IMR-90 (cell line): ENCODE data around the gene ATM. TPM values are rescaled to one million over a fixed set of nuclear protein-coding genes. Genes with fewer than 3 reads are reported as not detected.

ENCODE experiments used
- ATAC-seq: fragments of 200-7000 bp; cut with Tn5 transposase; 2 replicates; pipeline ENCODE4 v1.9.1; 2020; ENCODE audit warnings: low read depth, mild to moderate bottlenecking, moderate library complexity
- BruUV-seq: library from RNA; stranded (reverse); fragments of 400-500 nt; replicated peaks from 2 replicates; lab custom pipeline; 2021; lab: Mats Ljungman, UMichigan
- CTCF ChIA-PET: fragments of 300-600 bp; formaldehyde crosslinking; extraction: SDS; loops from one replicate; lab custom pipeline; 2021; ENCODE audit warnings: antibody characterized with exemption; lab: Yijun Ruan, JAX
- POLR2A ChIA-PET: fragments of 300-600 bp; sonication (Branson Sonifier 250); formaldehyde crosslinking; loops from one replicate; lab custom pipeline; 2022; ENCODE audit warnings: antibody characterized with exemption; ENCODE audit not compliant: unreplicated experiment; lab: Charles Lee
- DNase-seq: peaks from one replicate; pipeline ENCODE4 v3.0.0; 2013
- H2AFZ ChIP-seq: replicated peaks from 2 replicates; pipeline ENCODE3; 2013; ENCODE audit warnings: low read length, mild to moderate bottlenecking; ENCODE audit not compliant: poor library complexity
- H2AK5ac ChIP-seq: 2 replicates; pipeline ENCODE4 v1.6.1; 2013; ENCODE audit warnings: low read depth, low read length, inconsistent platforms
- H2AK9ac ChIP-seq: replicated peaks from 2 replicates; pipeline ENCODE3; 2013; ENCODE audit warnings: mild to moderate bottlenecking, low read depth, low read length, moderate library complexity; ENCODE audit not compliant: poor library complexity
- H2BK120ac ChIP-seq: 2 replicates; pipeline ENCODE4 v1.6.1; 2013; ENCODE audit warnings: low read depth, low read length, inconsistent platforms
- H2BK15ac ChIP-seq: 3 replicates; pipeline ENCODE4 v1.6.1; 2013; ENCODE audit warnings: low read depth, low read length, inconsistent platforms
- H2BK20ac ChIP-seq: 2 replicates; pipeline ENCODE4 v1.6.1; 2013; ENCODE audit warnings: low read depth, mild to moderate bottlenecking, inconsistent platforms, low read length, moderate library complexity
- H2BK5ac ChIP-seq: 2 replicates; pipeline ENCODE4 v1.6.1; 2013; ENCODE audit warnings: mild to moderate bottlenecking, low read depth, low read length, inconsistent platforms; ENCODE audit not compliant: poor library complexity, severe bottlenecking
- H3K14ac ChIP-seq: replicated peaks from 2 replicates; pipeline ENCODE4 v1.6.1; 2013; ENCODE audit warnings: low read depth, low read length, inconsistent platforms
- H3K18ac ChIP-seq: 2 replicates; pipeline ENCODE4 v1.6.1; 2013; ENCODE audit warnings: low read depth, low read length, control low read depth
- H3K23ac ChIP-seq: 2 replicates; pipeline ENCODE4 v1.6.1; 2013; ENCODE audit warnings: low read depth, low read length, inconsistent platforms
- H3K27ac ChIP-seq: 2 replicates; pipeline ENCODE4 v1.5.1; 2013; ENCODE audit warnings: mild to moderate bottlenecking, control low read depth, low read length; ENCODE audit not compliant: insufficient read depth
- H3K27me3 ChIP-seq: 2 replicates; pipeline ENCODE4 v1.6.1; 2013; ENCODE audit warnings: low read length; ENCODE audit not compliant: control insufficient read depth, insufficient read depth
- H3K36me3 ChIP-seq: 2 replicates; pipeline ENCODE4 v1.6.1; 2013; ENCODE audit warnings: low read length, mixed read lengths; ENCODE audit not compliant: control insufficient read depth, insufficient read depth
- H3K4ac ChIP-seq: 2 replicates; pipeline ENCODE4 v1.6.1; 2013; ENCODE audit warnings: low read depth, low read length, inconsistent platforms
- H3K4me1 ChIP-seq: 2 replicates; pipeline ENCODE4 v1.6.1; 2013; ENCODE audit warnings: low read length, mixed read lengths; ENCODE audit not compliant: control insufficient read depth, insufficient read depth
- H3K4me2 ChIP-seq: 2 replicates; pipeline ENCODE4 v1.6.1; 2013; ENCODE audit warnings: low read depth, mild to moderate bottlenecking, control low read depth, low read length, moderate library complexity
- H3K4me3 ChIP-seq: 2 replicates; pipeline ENCODE4 v1.5.1; 2013; ENCODE audit warnings: low read depth, mild to moderate bottlenecking, control low read depth, low read length, moderate library complexity; ENCODE audit not compliant: insufficient read depth
- H3K56ac ChIP-seq: 2 replicates; pipeline ENCODE4 v1.6.1; 2013; ENCODE audit warnings: low read length, inconsistent platforms; ENCODE audit not compliant: insufficient read depth; ENCODE audit errors: extremely low read depth
- H3K79me1 ChIP-seq, 2 experiments: 2 replicates each; pipeline ENCODE4 v1.6.1; 2013; ENCODE audit warnings: low read length in 2 of 2, inconsistent platforms in 1 of 2, low read depth in 1 of 2
- H3K9ac ChIP-seq: 2 replicates; pipeline ENCODE4 v1.6.1; 2013; ENCODE audit warnings: low read depth, low read length, control low read depth
- H3K9me1 ChIP-seq: 2 replicates; pipeline ENCODE4 v1.6.1; 2013; ENCODE audit warnings: low read length, inconsistent platforms; ENCODE audit not compliant: insufficient read depth
- H3K9me3 ChIP-seq: 2 replicates; pipeline ENCODE4 v1.6.1; 2013; ENCODE audit warnings: low read length; ENCODE audit not compliant: control insufficient read depth, insufficient read depth
- H4K20me1 ChIP-seq: 2 replicates; pipeline ENCODE4 v1.6.1; 2013; ENCODE audit warnings: low read length, inconsistent platforms; ENCODE audit not compliant: insufficient read depth
- H4K5ac ChIP-seq: 2 replicates; pipeline ENCODE4 v1.6.1; 2013; ENCODE audit warnings: mild to moderate bottlenecking, low read depth, low read length, control low read depth
- H4K8ac ChIP-seq, 2 experiments: 2 replicates each; pipeline ENCODE4 v1.6.1; 2013; ENCODE audit warnings: low read depth in 2 of 2, low read length in 2 of 2, control low read depth in 1 of 2, inconsistent platforms in 1 of 2
- H4K91ac ChIP-seq: 2 replicates; pipeline ENCODE4 v1.6.1; 2013; ENCODE audit warnings: low read depth, low read length, inconsistent platforms; ENCODE audit not compliant: insufficient read depth
- BHLHE40 ChIP-seq: fragments of 150-350 bp; IDR thresholded peaks from 2 replicates; pipeline ENCODE4 v1.6.1; 2016; ENCODE audit warnings: mild to moderate bottlenecking, low read depth, low read length
- CEBPB ChIP-seq: IDR thresholded peaks from 2 replicates; pipeline ENCODE4 v1.6.1; 2012; ENCODE audit warnings: low read depth, low read length, improper control_type of control experiment
- CTCF ChIP-seq: conservative IDR thresholded peaks from 2 replicates; pipeline ENCODE4 v1.5.1; 2012; ENCODE audit warnings: mild to moderate bottlenecking, low read depth, low read length, improper control_type of control experiment
- ELK1 ChIP-seq: fragments of 150-350 bp; IDR thresholded peaks from 2 replicates; pipeline ENCODE4 v1.6.1; 2016; ENCODE audit warnings: low read depth, mild to moderate bottlenecking, low read length, moderate library complexity, borderline replicate concordance
- MAZ ChIP-seq: IDR thresholded peaks from 2 replicates; pipeline ENCODE4 v1.6.1; 2012; ENCODE audit warnings: low read depth, mild to moderate bottlenecking, low read length, improper control_type of control experiment, moderate library complexity, borderline replicate concordance
- NFE2L2 ChIP-seq: fragments of 150-350 bp; IDR thresholded peaks from 2 replicates; pipeline ENCODE4 v1.6.1; 2016; ENCODE audit warnings: low read depth, mild to moderate bottlenecking, low read length
- POLR2A ChIP-seq: IDR thresholded peaks from 2 replicates; pipeline ENCODE4 v1.6.1; 2012; ENCODE audit warnings: mild to moderate bottlenecking, low read depth, low read length
- RFX5 ChIP-seq: IDR thresholded peaks from 2 replicates; pipeline ENCODE4 v1.8.0; 2012; ENCODE audit warnings: low read depth, mild to moderate bottlenecking, low read length, moderate library complexity
- SMC3 ChIP-seq: fragments of 150-350 bp; IDR thresholded peaks from 2 replicates; pipeline ENCODE4 v1.6.1; 2016; ENCODE audit warnings: low read depth, mild to moderate bottlenecking, antibody characterized with exemption, low read length, moderate library complexity
- USF2 ChIP-seq: fragments of 150-350 bp; IDR thresholded peaks from 2 replicates; pipeline ENCODE4 v1.6.1; 2017; ENCODE audit warnings: mild to moderate bottlenecking, antibody characterized with exemption, low read length, low read depth
- WGBS, 2 experiments: methylation state at CpG; one replicate each; pipeline versions ENCODE4 v1.1.5 to v1.1.7; 2013; ENCODE audit warnings: missing lambda C conversion rate in 2 of 2; ENCODE audit not compliant: insufficient read length in 1 of 2; ENCODE audit errors: extremely low coverage in 2 of 2; 5-methylcytosine and 5-hydroxymethylcytosine counted together
- dilution Hi-C: fragments of 300-500 bp; cut with HindIII; formaldehyde crosslinking; loops from one replicate; pipeline ENCODE4 v1.14.3; 2018; ENCODE audit warnings: low sequenced_read_pairs; ENCODE audit not compliant: unreplicated experiment
- in situ Hi-C: fragments of 300-500 bp; cut with MboI; formaldehyde crosslinking; loops from 3 replicates; pipeline ENCODE4 v1.14.3; 2019; ENCODE audit warnings: low sequenced_read_pairs, inconsistent platforms, mixed read lengths
- intact Hi-C: fragments of 100-400 bp; cut with micrococcal nuclease; formaldehyde crosslinking; loops from 2 replicates; pipeline ENCODE4 v1.10.0; 2022
- polyA plus RNA-seq, 3 experiments: library from polyadenylated mRNA; depleted of rRNA; stranded (reverse); fragments of >200 nt; gene quantifications; 2 replicates each; pipeline ENCODE4 v1.2.3, GENCODE V29; 2012; ENCODE audit warnings: low replicate concordance in 1 of 3
- total RNA-seq: library from RNA; depleted of rRNA; stranded (reverse); fragments of >200 nt; gene quantifications from 2 replicates; pipeline ENCODE4 v1.2.3, GENCODE V29; 2012

ATM gene
- total and polyA plus RNA-seq, 2 of the 4 experiments (the other 2 are of a cell fraction): 18.1 to 30.6 TPM

GRCh38 chr11:108206969-108207682 lies 15.7 kb upstream of the ATM start:
- TF ChIP-seq POLR2A (no peak), MAZ (no peak), BHLHE40 (no peak), RFX5 (no peak), USF2 (no peak), CEBPB (no peak), ELK1 (no peak), NFE2L2 (no peak), SMC3 (no peak), CTCF (no peak)
- H3K23ac ChIP-seq: no peak overlapping the region
- H3K4me3 ChIP-seq: no peak overlapping the region
- no peak overlapping the region for H4K5ac ChIP-seq
- H2AK5ac ChIP-seq: no peak overlapping the region
- ChIA-PET CTCF (no interaction called here), POLR2A (no interaction called here)
- H3K4me1 ChIP-seq: no peaks in the 10 kb centered on the region
- no peak for ATAC-seq
- peaks cover 39% of the 10 kb centered on the region for H3K36me3 ChIP-seq
- DNase-seq: no peak
- H3K56ac ChIP-seq: no peak overlapping the region
- dilution Hi-C loops (no loop called here), in situ Hi-C loops (no loop called here), intact Hi-C loops (no loop called here)
- H3K18ac ChIP-seq: no peak overlapping the region
- H4K20me1 ChIP-seq: no peaks in the 10 kb centered on the region
- no peak overlapping the region for H2AFZ ChIP-seq
- H3K4ac ChIP-seq: no peak overlapping the region
- no peak overlapping the region for H2BK5ac ChIP-seq
- H3K27ac ChIP-seq: no peak overlapping the region
- H3K27me3 ChIP-seq: no peaks in the 10 kb centered on the region
- no peak overlapping the region for H4K8ac ChIP-seq
- no peak overlapping the region for H2BK120ac ChIP-seq
- H3K4me2 ChIP-seq: no peak overlapping the region
- H3K9ac ChIP-seq: no peak overlapping the region
- no peak overlapping the region for H3K14ac ChIP-seq
- H2AK9ac ChIP-seq: no peak overlapping the region
- no peak overlapping the region for H4K91ac ChIP-seq
- H2BK15ac ChIP-seq: no peak overlapping the region
- H2BK20ac ChIP-seq: no peak overlapping the region
- no TSS peak for BruUV-seq
- H3K9me1 ChIP-seq: no peaks in the 10 kb centered on the region; the same call in 1 of the 2 replicates
- H3K9me3 ChIP-seq: peaks cover 16% of the 10 kb centered on the region; the same call in 1 of the 2 replicates
- WGBS, 2 experiments: 90% methylated on average over 4 of the region's 8 CpGs; no CpG with 5 or more reads in 1 of the 2 experiments
- H3K79me1 ChIP-seq: peaks cover 25 to 39% of the 10 kb centered on the region in 2 experiments
